COLO668 (cell line): Measurements from ENCODE around the gene NUDT21.
"Not testable (repeated sequence)": the region's sequence is repeated elsewhere in the genome, so short reads cannot be mapped to it uniquely, and the experiment has no call there.

Source experiments
- DNase-seq: peaks from one replicate; lab custom pipeline; 2025; ENCODE audit not compliant: unreplicated experiment; lab: John Stamatoyannopoulos, UW

NUDT21 gene

DNA sequence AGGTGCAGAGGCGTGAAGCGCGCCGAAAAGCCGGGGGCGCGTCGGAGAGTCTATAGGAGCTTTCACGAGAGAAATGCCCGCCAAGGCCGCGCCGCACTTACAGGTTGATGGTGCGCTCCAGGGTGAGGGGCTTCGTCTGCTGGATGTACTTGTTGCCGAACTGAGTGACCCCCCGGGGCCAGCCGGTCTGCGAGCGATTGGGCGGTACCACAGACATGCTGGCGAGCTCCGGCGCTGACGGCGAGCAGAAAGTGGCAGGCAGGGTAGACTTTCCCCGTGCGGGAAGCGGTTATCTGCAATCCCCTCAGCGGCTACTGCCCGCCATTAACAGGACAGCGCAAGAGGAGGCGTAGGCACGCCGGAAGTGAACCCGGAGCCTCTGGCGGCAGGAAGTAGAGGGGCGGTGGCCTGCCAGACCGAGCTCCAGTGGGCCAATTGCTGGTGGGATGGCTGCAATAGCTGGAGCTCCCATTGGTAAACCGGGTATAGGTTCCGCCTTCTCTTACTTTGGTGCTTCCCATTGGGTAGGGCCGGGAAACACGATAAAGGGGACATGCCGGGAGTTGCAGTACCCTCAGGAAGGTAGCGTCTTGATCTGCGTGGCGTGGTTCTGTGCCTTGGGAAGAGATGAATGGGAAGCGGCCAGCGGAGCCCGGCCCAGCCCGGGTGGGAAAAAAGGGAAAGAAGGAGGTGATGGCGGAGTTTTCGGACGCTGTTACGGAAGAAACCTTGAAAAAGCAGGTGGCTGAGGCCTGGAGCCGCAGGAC lies at the start of gene NUDT21, which contains the start of gene OGFOD1:
NUDT21 (minus strand) TSS at position 347 of the 767 bp plus-strand sequence; CDS start at position 217, 130 bp downstream.
OGFOD1 (plus strand) TSS at position 569 of the 767 bp plus-strand sequence; CDS start at position 628, 59 bp downstream.
- DNase-seq, result peak; percentile 91

- DNase-seq, result no peak
Observed at GRCh38 chr16:56493815-56494214, 42.7 kb upstream of the NUDT21 start.

DNA sequence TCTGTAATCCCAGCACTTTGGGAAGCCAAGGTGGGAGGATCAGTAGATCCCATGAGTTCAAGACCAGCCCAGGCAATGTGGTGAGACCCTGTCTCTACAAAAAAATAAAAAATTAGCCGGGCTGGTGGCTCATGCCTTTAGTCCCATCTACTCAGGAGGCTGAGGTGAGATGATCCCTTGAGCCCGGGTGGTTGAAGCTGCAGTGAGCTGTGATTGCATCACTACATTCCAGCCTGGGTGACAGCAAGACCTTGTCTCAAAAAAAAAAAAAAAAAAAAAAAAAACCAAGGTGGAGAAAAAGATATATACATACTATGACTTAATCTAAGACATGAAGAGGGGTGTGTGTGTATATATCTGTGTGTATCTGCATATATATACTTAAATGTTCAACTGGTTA lies 42.0 kb upstream of the NUDT21 start:
- DNase-seq, result no peak

DNA sequence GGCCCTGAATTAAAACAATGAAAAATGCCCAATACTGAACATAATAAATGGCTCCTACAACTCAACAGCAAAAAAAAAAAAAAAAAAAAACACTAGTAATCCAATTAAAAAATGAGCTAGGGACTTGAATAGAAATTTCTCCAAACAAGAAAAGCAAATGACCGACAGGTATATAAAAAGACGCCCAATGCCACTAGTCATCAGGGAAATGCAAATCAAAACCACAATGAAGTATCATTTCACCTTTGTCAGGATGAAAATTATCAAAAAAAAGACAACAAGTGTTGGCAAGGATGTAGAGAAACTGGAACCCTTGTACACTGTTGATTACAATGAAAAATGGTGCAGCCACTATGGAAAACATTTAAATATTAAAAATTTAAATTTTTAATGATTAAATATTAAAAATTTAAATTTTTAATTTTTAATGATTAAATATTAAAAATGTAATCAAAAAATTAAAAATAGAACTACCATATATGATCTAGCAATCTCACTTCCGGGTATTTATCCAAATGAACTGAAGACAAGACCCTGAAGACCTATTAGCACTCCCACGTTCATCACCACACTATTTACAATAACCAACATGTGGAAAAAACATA lies 40.6 kb upstream of the NUDT21 start:
- no peak for DNase-seq

DNA sequence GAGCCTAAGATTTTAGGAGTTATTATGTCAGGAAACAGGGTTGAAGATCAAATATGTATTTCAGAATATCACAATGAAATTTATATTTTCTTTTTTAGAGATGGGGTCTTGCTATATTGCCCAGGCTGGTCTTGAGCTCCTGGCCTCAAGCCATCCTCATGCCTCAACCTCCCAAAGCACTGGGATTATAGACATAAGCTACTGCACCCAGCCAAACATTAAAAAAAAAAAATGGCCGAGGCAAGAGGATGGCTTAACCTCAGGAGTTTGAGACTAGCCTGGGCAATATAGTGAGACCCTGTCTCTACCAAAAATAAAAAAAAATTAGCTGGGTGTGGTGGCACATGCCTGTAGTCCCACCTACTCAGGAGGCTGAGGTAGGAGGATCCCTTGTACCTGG lies 37.7 kb upstream of the NUDT21 start:
- not testable (repeated sequence) for DNase-seq

DNA sequence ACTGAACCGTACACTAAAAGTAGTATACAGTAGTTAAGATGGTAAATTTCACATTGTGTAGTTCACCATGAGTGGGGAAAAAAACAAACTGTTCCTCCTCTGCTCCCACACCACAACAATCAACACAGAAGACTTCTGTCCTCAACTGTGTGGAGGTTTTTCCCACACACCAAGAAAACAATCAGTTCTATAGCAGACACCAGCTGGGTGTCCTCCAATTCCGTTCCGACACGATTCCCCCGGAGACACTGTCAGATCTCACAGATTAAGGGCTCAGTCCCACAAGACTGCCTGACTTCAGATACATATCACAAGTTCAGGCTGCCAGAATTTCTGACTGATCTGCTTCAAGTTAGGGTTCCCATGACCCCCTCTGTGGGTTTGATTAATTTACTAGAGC lies 36.9 kb upstream of the NUDT21 start:
- no peak for DNase-seq

GRCh38 chr16:56483394-56483793 lies 32.3 kb upstream of the NUDT21 start:
- no peak for DNase-seq

- no peak for DNase-seq
Observed at GRCh38 chr16:56482683-56483236, 31.6 kb upstream of the NUDT21 start.

DNA sequence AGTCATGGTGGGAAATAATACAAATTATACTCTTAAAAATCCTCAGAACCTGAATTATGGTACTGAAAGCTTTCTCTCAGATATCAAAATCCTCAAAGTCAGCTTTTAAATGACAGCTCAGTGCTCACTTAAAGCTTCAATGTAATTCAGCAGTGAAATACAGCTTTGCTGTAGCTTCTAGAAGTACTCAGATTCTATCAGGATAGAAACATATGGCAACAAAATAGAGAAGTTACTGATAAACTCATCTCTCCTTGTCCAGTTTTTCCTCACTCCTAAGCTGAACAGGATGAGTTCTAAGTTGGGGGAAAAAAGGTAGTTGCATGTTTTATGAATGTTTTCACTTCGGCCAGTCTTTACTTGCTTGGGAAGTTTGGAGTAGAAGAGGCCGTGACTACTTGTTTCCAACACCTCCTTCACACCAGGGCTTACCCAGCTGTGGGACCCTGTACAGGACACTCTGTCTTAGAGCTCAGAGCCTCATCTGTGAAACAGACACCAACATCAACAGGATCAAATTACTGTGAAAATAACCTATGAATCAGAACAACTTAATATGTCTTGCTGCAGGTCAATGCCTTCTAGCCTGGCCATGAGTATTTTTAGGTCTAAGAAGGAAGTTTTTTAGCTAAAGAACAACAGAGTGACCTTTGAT lies 30.5 kb upstream of the NUDT21 start:
- no peak for DNase-seq

GRCh38 chr16:56480776-56481467 lies 29.8 kb upstream of the NUDT21 start:
- DNase-seq, result no peak

DNA sequence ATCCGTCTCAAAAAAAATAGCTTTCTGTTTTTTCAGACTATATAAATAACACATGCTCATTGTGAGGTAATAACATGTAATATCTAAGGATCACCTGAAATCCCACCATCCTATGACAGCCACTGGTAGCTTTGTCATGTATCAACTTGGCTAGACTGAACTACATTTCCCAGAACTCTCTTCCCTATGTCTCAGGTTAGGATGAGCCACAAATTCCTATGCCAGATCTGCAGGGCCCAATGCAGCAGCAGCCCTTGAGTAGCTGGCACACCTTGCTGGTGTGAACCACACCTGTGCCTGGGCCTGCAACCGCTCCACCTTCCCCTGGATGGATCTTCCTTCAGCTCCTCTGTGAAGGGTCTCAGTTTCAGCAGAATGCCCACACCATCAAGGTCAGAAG lies 28.3 kb upstream of the NUDT21 start:
- DNase-seq, result no peak

GRCh38 chr16:56478281-56479049 lies 27.3 kb upstream of the NUDT21 start:
- no peak for DNase-seq

- no peak for DNase-seq
Observed at GRCh38 chr16:56477096-56477878, 26.2 kb upstream of the NUDT21 start.

- no peak for DNase-seq
Observed at GRCh38 chr16:56475201-56475600, 24.1 kb upstream of the NUDT21 start.

DNA sequence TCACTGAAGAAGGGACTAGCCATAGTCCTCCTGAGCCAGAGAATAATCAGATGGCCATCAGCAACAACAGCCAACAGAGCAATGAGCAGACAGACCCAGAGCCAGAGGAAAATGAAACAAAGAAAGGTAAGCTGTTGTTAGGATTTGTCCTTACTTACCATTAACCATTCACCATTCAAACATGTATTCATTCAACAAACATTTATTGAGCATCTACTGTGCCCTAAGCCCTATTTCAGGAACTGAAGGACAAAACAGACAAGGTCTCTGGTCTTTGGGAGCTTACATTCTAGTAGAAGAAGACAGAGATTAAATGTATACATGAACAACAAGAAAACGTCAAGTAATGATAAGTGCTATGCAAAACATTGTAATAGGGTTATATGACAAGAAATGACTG lies 19.5 kb upstream of the NUDT21 start:
- DNase-seq, result no peak

DNA sequence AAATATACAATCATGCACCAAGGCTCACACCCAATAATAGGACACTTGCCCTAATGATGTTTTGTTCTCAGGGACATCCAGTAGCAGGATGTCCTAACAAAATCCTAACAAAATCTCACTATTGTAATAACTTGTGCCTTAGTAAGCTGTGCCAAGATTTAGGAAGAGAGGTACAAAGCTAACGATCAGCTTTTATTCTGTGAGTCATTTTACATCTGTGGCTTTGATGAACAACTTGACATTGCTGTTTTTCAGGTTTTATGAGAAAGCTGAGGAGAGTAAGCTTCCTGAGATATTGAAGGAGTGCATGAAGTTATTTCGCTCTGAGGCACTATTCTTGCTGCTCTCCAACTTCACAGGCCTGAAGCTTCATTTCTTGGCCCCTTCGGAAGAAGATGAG lies 19.1 kb upstream of the NUDT21 start:
- no peak for DNase-seq

DNA sequence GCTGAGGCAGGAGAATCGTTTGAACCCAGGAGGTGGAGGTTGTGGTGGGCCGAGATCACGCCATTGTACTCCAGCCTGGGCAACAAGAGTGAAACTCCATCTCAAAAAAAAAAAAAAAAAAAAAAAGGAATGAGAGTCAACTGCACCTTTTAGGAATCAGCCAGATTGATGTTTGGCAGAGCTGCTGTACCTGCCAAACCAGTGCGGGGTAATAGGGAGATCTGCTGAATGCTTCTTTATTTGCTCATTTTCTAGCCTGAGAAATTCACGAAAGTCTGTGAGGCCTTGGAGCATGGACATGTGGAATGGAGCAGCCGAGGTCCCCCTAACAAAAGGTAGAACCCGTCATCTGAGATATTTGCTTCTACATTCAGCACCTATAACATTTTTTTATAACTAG lies 18.6 kb upstream of the NUDT21 start:
- DNase-seq, result no peak

DNA sequence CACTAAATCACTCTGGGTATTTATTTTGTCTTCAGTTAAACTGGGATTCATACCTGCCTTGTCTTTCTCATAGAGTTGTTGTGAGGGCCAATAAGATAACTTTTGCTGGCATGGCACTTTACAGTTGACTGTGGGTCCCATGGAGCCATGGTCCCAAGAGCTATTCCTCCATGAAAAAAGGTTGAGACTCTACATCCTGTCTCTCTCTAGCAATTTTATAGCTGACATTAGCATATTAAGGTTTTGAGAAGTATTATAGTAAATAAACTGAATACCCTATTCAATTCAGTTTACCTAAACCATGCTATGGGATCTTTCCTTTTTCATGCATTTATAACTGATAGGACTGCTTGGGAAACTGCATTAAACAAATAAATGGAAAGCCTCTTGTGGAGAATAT lies 17.7 kb upstream of the NUDT21 start:
- no peak for DNase-seq

DNA sequence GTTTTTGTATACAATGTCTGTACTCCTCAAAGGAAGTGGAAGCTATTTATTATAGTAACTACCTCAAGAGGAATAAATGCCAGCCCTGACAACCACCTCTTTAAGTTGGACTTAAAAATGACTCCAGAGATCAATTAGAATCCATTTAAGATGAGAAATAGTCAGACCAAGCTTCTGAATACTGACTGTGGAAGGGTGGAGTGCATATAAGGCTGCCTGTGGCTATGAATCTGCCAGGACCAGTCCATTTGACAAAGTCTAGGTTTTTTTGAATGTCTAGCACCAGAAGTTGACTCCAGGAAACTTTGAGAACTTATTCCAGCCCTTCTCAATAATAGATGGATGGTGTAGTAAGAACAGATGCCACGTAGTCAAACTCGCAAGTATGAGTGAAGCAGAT lies 15.2 kb upstream of the NUDT21 start:
- no peak for DNase-seq

- no peak for DNase-seq
Observed at GRCh38 chr16:56463153-56463552, 12.0 kb upstream of the NUDT21 start.
